Measurements from ENCODE around the gene WDR33. TPM values are rescaled to one million over a fixed set of nuclear protein-coding genes. Genes with fewer than 3 reads are reported as not detected.

The WDR33 gene
- total RNA-seq, 1 experiment from 2014 or later = 47.6 TPM

- in situ Hi-C loops (cut with HindIII; ENCODE audit: low sequenced_read_pairs) = no loop called here
- DNase-seq (ENCODE audit: low spot score) = no peak
Measured at GRCh38 chr2:127651971-127652550, 158.9 kb downstream of the WDR33 start.

GRCh38 chr2:127651381-127651809 is 159.6 kb downstream of the WDR33 start:
- in situ Hi-C loops (cut with HindIII; ENCODE audit: low sequenced_read_pairs) = no loop called here

More at GRCh38 chr2:127651381-127651809, 159.6 kb downstream of the WDR33 start:
- no peak for DNase-seq (ENCODE audit: low spot score)

Other genes starting within 250 kb of the WDR33 start
- not detected in 2 replicates for gene GPR17, start 165.0 kb downstream of the WDR33 start, total RNA-seq (2014; rRNA removed; shearing (Covaris generic))
- gene LIMS2, start 135.6 kb downstream of the WDR33 start, total RNA-seq (2014; rRNA removed; shearing (Covaris generic)) = 1.8 and 5.8 TPM in 2 replicates
- gene SFT2D3, start 109.7 kb downstream of the WDR33 start, total RNA-seq (2014; rRNA removed; shearing (Covaris generic)) = 11.7 and 13.0 TPM in 2 replicates
- gene POLR2D, start 47.0 kb upstream of the WDR33 start, total RNA-seq (2014; rRNA removed; shearing (Covaris generic)) = 54.8 and 57.8 TPM in 2 replicates
- gene AMMECR1L, start 74.8 kb upstream of the WDR33 start, total RNA-seq (2014; rRNA removed; shearing (Covaris generic)) = 8.5 and 15.5 TPM in 2 replicates
- 3.9 and 14.3 TPM in 2 replicates for gene SAP130, start 216.9 kb upstream of the WDR33 start, total RNA-seq (2014; rRNA removed; shearing (Covaris generic))